K562 (cell line): ENCODE results near the gene ZNF24. TPM values are rescaled to one million over a fixed set of nuclear protein-coding genes. Genes with fewer than 3 reads are reported as not detected.
A peak's percentile ranks its signal among the peaks of the same experiment; 100 is the strongest.

Experiments used
- ARID2 ChIP-seq: fragments of 450-650 bp; IDR thresholded peaks from 2 replicates; pipeline ENCODE4 v1.6.1; 2017; ENCODE audit warnings: antibody characterized with exemption, mild to moderate bottlenecking
- CHD4 ChIP-seq: fragments of 200-600 bp; sonication (generic); IDR thresholded peaks from 3 replicates; pipeline ENCODE4 v1.6.1; 2012; ENCODE audit warnings: low read depth, mild to moderate bottlenecking, mixed read lengths, low read length, inconsistent platforms; ENCODE audit not compliant: insufficient read depth, insufficient replicate concordance, poor library complexity, severe bottlenecking
- CUX1 ChIP-seq: fragments of 200-800 bp; sonication (Bioruptor generic); IDR thresholded peaks from 2 replicates; pipeline ENCODE4 v1.6.1; 2016; ENCODE audit warnings: missing genetic modification characterization, missing compliant biosample characterization
- ETS1 ChIP-seq: conservative IDR thresholded peaks from 2 replicates; pipeline ENCODE4 v1.6.1; 2011; ENCODE audit warnings: low read depth, mild to moderate bottlenecking, low read length; ENCODE audit not compliant: control insufficient read depth
- HDAC8 ChIP-seq: fragments of 450-650 bp; IDR thresholded peaks from 2 replicates; pipeline ENCODE4 v1.6.1; 2016; ENCODE audit warnings: mild to moderate bottlenecking, missing genetic modification characterization, moderate library complexity, missing compliant biosample characterization
- HMG20A ChIP-seq: fragments of 450-650 bp; formaldehyde crosslinking; conservative IDR thresholded peaks from 2 replicates; pipeline ENCODE4 v1.4.0; 2020; ENCODE audit warnings: mild to moderate bottlenecking, mixed read lengths
- IRF2 ChIP-seq: sonication (generic); formaldehyde crosslinking; IDR thresholded peaks from 2 replicates; pipeline ENCODE4 v1.8.1; 2022; ENCODE audit warnings: mild to moderate bottlenecking, missing genetic modification reagents
- JUNB ChIP-seq: fragments of 450-650 bp; formaldehyde crosslinking; conservative IDR thresholded peaks from 2 replicates; pipeline ENCODE4 v1.4.0; 2020; ENCODE audit warnings: mild to moderate bottlenecking
- MAFK ChIP-seq: IDR thresholded peaks from 2 replicates; pipeline ENCODE4 v1.6.1; 2011; ENCODE audit warnings: low read length, improper control_type of control experiment
- NFYB ChIP-seq: IDR thresholded peaks from 2 replicates; pipeline ENCODE4 v1.6.1; 2011; ENCODE audit warnings: mild to moderate bottlenecking, moderate library complexity; ENCODE audit not compliant: insufficient read length; ENCODE audit errors: extremely low read depth
- RUNX1 ChIP-seq: sonication (generic); IDR thresholded peaks from 2 replicates; pipeline ENCODE4 v1.6.1; 2016; ENCODE audit warnings: antibody characterized with exemption, low read depth
- SIN3A ChIP-seq, 2 experiments: fragments of 150-350 bp in 1 of 2; IDR thresholded peaks; 2 replicates each; pipeline ENCODE4 v1.6.1; 2011 to 2016; ENCODE audit warnings: borderline replicate concordance in 2 of 2, low read depth in 2 of 2, low read length in 2 of 2, mild to moderate bottlenecking in 2 of 2, moderate library complexity in 2 of 2; ENCODE audit not compliant: control insufficient read depth in 1 of 2
- SIX5 ChIP-seq, 2 experiments: IDR thresholded peaks; 2 replicates each; pipeline ENCODE4 v1.6.1; 2011; ENCODE audit warnings: low read length in 2 of 2, borderline replicate concordance in 1 of 2, low read depth in 1 of 2, mild to moderate bottlenecking in 1 of 2, moderate library complexity in 1 of 2; ENCODE audit not compliant: insufficient read depth in 1 of 2
- TOE1 ChIP-seq, 2 experiments: fragments of 450-650 bp in 1 of 2; sonication (generic) in 1 of 2; formaldehyde crosslinking in 1 of 2; IDR thresholded peaks; 2 replicates each; pipeline versions ENCODE4 v1.7.1 to v1.8.0; 2016 to 2022; ENCODE audit warnings: borderline replicate concordance in 2 of 2, mild to moderate bottlenecking in 2 of 2, antibody characterized with exemption in 1 of 2, inconsistent platforms in 1 of 2, low read depth in 1 of 2, missing genetic modification reagents in 1 of 2, moderate library complexity in 1 of 2
- WHSC1 ChIP-seq: IDR thresholded peaks from one replicate; pipeline ENCODE4 v1.6.1; 2012; ENCODE audit warnings: low read length, control low read depth, inconsistent platforms
- XRCC3 ChIP-seq: fragments of 450-650 bp; IDR thresholded peaks from 2 replicates; pipeline ENCODE4 v1.6.1; 2017; ENCODE audit warnings: mild to moderate bottlenecking, moderate library complexity
- ZFX ChIP-seq: sonication (generic); formaldehyde crosslinking; IDR thresholded peaks from 2 replicates; pipeline ENCODE4 v1.8.0; 2022; ENCODE audit warnings: mild to moderate bottlenecking, missing genetic modification reagents, moderate library complexity
- ZNF121 ChIP-seq: sonication (generic); formaldehyde crosslinking; conservative IDR thresholded peaks from 2 replicates; pipeline ENCODE4 v1.8.0; 2022; ENCODE audit warnings: missing genetic modification reagents
- ZNF253 ChIP-seq: fragments of 250-450 bp; sonication (Bioruptor Pico); conservative IDR thresholded peaks from 2 replicates; pipeline ENCODE4 v1.6.1; 2021; ENCODE audit warnings: mild to moderate bottlenecking
- polyA plus RNA-seq, 8 experiments: library from polyadenylated mRNA; depleted of rRNA in 4 of 8; stranded (reverse) in 5 of 8; unstranded in 3 of 8; fragments of >200 nt; fragmentation: Nextera tagmentation in 2 of 8; fragmentation: Illumina TruSeq in 1 of 8; extraction: Ambion mirVana in 2 of 8; extraction: Trizol in 1 of 8; gene quantifications; 2 replicates each; pipeline versions ENCODE4 v1.2.1 to v1.2.3, GENCODE V29; 2011 to 2014; ENCODE audit warnings: inconsistent platforms in 1 of 8, missing spikeins in 1 of 8
- total RNA-seq, 7 experiments: library from RNA; depleted of rRNA in 6 of 7; stranded (reverse); fragments of >200 nt in 6 of 7; fragmentation: Illumina TruSeq in 2 of 7; extraction: Trizol in 2 of 7; gene quantifications; 2 replicates each; pipeline versions ENCODE4 v1.2.1 to v1.2.3, GENCODE V29; 2011 to 2021; ENCODE audit warnings: low replicate concordance in 1 of 7

Gene ZNF24
- total and polyA plus RNA-seq, 9 of the 15 experiments (the other 6 are each of a cell fraction or from before 2014, with no cell fraction given), result 35.7 to 72.8 (median 54.1) TPM

GRCh38 chr18:35343936-35344735 is at the start of gene ZNF24 (continued):
- TF ChIP-seq ZNF121 (CRISPR knock-in tag) (no peak), SIN3A (IDR thresholded peaks at IDR 0.05; ENCODE audit: borderline replicate concordance in 2 of 2, control insufficient read depth in 1 of 2, low read depth in 2 of 2, low read length in 2 of 2) (peak; percentile 76 to 92; a peak in 3 of 4 replicates), NFYB (no peak), XRCC3 (no peak), ARID2 (no peak), HDAC8 (tag) (peak; percentile 84; the same call in 1 of the 2 replicates), RUNX1 (no peak), CUX1 (CRISPR knock-in tag) (no peak), ETS1 (peak; percentile 94), TOE1 (IDR thresholded peaks at IDR 0.05; ENCODE audit: borderline replicate concordance) (no peak), TOE1 (CRISPR knock-in tag; IDR thresholded peaks at IDR 0.05; ENCODE audit: borderline replicate concordance, low read depth) (no peak), WHSC1 (no peak), SIX5 (IDR thresholded peaks at IDR 0.05; ENCODE audit: borderline replicate concordance in 1 of 2, insufficient read depth in 1 of 2, low read depth in 1 of 2, low read length in 2 of 2) (peak; percentile 82 to 86), IRF2 (CRISPR knock-in tag) (no peak), JUNB (CRISPR knock-in tag) (no peak), ZFX (peak; percentile 99), CHD4 (no peak), MAFK (no peak), HMG20A (CRISPR knock-in tag) (no peak), ZNF253 (CRISPR knock-in tag) (no peak)
